ENCODE results near the gene NXNL2. TPM values are rescaled to one million over a fixed set of nuclear protein-coding genes. Genes with fewer than 3 reads are reported as not detected.

NXNL2 gene
- total RNA-seq, 2 donors from 2014 or later = not detected

DNA sequence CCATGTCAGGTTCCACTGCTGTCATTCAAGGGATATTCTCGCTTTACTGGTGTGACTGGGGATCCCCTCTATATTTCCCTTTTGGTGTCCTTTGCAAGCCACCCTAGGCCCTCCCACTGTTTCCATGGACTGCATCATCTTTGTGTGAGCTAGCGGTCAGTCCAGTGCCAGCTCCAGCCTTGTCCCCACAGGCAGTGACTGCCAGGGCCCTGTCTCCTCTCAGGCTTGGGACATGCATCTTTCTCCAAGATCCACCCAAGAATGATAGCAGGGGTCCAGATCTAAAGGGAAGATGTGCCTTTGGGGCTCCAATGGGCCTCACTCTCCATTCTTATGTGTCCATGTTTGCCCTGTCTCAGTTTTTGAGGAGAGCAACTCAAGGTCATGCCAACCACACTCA, 37.8 kb upstream of the NXNL2 start:
- TF ChIP-seq, protein P1, sequence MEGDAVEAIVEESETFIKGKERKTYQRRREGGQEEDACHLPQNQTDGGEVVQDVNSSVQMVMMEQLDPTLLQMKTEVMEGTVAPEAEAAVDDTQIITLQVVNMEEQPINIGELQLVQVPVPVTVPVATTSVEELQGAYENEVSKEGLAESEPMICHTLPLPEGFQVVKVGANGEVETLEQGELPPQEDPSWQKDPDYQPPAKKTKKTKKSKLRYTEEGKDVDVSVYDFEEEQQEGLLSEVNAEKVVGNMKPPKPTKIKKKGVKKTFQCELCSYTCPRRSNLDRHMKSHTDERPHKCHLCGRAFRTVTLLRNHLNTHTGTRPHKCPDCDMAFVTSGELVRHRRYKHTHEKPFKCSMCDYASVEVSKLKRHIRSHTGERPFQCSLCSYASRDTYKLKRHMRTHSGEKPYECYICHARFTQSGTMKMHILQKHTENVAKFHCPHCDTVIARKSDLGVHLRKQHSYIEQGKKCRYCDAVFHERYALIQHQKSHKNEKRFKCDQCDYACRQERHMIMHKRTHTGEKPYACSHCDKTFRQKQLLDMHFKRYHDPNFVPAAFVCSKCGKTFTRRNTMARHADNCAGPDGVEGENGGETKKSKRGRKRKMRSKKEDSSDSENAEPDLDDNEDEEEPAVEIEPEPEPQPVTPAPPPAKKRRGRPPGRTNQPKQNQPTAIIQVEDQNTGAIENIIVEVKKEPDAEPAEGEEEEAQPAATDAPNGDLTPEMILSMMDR (conservative IDR thresholded peaks at IDR 0.05) = no peak
- Histone ChIP-seq H3K9ac (ENCODE audit: extremely low read depth, low read length, poor library complexity, severe bottlenecking) (no peak overlapping the region), H3K9me3 (ENCODE audit: control insufficient read depth, low read length) (no peaks in the 10 kb centered on the region), H3K27me3 (ENCODE audit: control insufficient read depth, insufficient read depth, low read length, poor library complexity, severe bottlenecking) (no peaks in the 10 kb centered on the region), H3K4me3 (ENCODE audit: low read length) (no peak overlapping the region), H3K4me1 (ENCODE audit: control insufficient read depth, insufficient read depth, low read length) (no peaks in the 10 kb centered on the region), H3K27ac (ENCODE audit: low read depth, low read length) (no peak overlapping the region), H3K36me3 (ENCODE audit: control insufficient read depth, insufficient read depth, low read length) (no peaks in the 10 kb centered on the region)
- Mint-ChIP-seq H3K36me3 (ENCODE audit: low read depth) (no peaks in the 10 kb centered on the region), H3K4me1 (peaks cover 4% of the 10 kb centered on the region), H3K27me3 (ENCODE audit: insufficient read depth) (no peaks in the 10 kb centered on the region), H3K27ac (no peak overlapping the region), H3K4me3 (no peak overlapping the region), H3K9me3 (no peaks in the 10 kb centered on the region)
- no peak for DNase-seq
- 93 to 100% methylated on average over 1 to 2 of the region's 2 CpGs for WGBS, 2 experiments (ENCODE audit: insufficient coverage in 1 of 2, insufficient read length in 1 of 2)

DNA sequence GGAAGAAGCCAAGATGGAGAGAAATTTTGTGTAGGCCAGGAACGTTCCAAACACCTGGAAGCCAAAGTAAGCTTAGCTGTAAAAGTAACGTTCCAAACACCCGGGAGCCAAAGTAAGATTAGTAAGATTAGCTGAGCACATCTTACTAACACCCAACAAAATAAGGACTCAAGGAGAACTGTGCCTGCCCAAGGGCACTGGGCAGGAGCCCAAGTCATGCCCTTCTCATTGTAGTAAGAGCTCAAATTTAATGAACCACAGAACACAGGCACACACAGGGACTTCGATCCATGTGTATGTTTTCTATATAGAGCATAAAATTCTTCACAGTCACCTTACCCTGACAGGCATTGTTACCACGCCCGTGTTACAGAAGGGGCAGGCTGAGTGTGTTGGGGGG, 36.1 kb upstream of the NXNL2 start:
- H3K36me3 ChIP-seq (ENCODE audit: control insufficient read depth, insufficient read depth, low read length) = no peaks in the 10 kb centered on the region
- H3K27ac ChIP-seq (ENCODE audit: low read depth, low read length) = no peak overlapping the region
- 67 to 96% methylated on average over 1 to 6 of the region's 6 CpGs for WGBS, 2 experiments (ENCODE audit: insufficient coverage in 1 of 2, insufficient read length in 1 of 2)
- Mint-ChIP-seq H3K27me3 (ENCODE audit: insufficient read depth) (no peaks in the 10 kb centered on the region), H3K27ac (no peak overlapping the region), H3K4me3 (no peak overlapping the region), H3K4me1 (peaks cover 7% of the 10 kb centered on the region), H3K9me3 (no peaks in the 10 kb centered on the region), H3K36me3 (ENCODE audit: low read depth) (no peaks in the 10 kb centered on the region)
- DNase-seq = no peak
- H3K9ac ChIP-seq (ENCODE audit: extremely low read depth, low read length, poor library complexity, severe bottlenecking) = no peak overlapping the region
- H3K27me3 ChIP-seq (ENCODE audit: control insufficient read depth, insufficient read depth, low read length, poor library complexity, severe bottlenecking) = no peaks in the 10 kb centered on the region
- no peaks in the 10 kb centered on the region for H3K4me1 ChIP-seq (ENCODE audit: control insufficient read depth, insufficient read depth, low read length)
- TF ChIP-seq, protein P1 (conservative IDR thresholded peaks at IDR 0.05) = no peak
- no peaks in the 10 kb centered on the region for H3K9me3 ChIP-seq (ENCODE audit: control insufficient read depth, low read length)
- no peak overlapping the region for H3K4me3 ChIP-seq (ENCODE audit: low read length)

DNA sequence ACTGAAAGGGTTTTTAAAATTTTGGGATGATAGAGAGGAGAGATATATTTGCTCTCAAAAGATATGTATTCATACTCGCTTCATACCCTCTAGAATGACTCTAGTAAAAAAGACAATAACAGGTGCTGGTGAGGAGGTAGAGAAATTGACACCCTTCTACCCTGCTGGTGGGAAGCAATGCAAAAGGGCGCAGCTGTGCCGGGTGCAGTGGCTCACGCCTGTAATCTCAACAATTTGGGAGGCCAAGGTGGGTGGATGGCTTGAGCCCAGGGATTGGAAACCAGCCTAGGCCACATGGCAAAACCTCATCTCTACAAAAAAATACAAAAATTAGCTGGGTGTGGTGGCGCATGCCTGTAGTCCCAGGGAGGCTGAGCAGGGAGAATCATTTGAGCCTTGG, 33.9 kb upstream of the NXNL2 start:
- Mint-ChIP-seq H3K4me3 (no peak overlapping the region), H3K9me3 (no peaks in the 10 kb centered on the region), H3K36me3 (ENCODE audit: low read depth) (no peaks in the 10 kb centered on the region), H3K27ac (no peak overlapping the region), H3K27me3 (ENCODE audit: insufficient read depth) (no peaks in the 10 kb centered on the region), H3K4me1 (peaks cover 3% of the 10 kb centered on the region)
- H3K27me3 ChIP-seq (ENCODE audit: control insufficient read depth, insufficient read depth, low read length, poor library complexity, severe bottlenecking) = no peaks in the 10 kb centered on the region
- no peak for DNase-seq
- H3K4me1 ChIP-seq (ENCODE audit: control insufficient read depth, insufficient read depth, low read length) = no peaks in the 10 kb centered on the region
- TF ChIP-seq, protein P1 (conservative IDR thresholded peaks at IDR 0.05) = no peak
- H3K9ac ChIP-seq (ENCODE audit: extremely low read depth, low read length, poor library complexity, severe bottlenecking) = no peak overlapping the region
- WGBS, 2 experiments (ENCODE audit: insufficient coverage in 1 of 2, insufficient read length in 1 of 2) = 92 to 98% methylated on average over 2 to 5 of the region's 5 CpGs
- H3K4me3 ChIP-seq (ENCODE audit: low read length) = no peak overlapping the region
- no peaks in the 10 kb centered on the region for H3K36me3 ChIP-seq (ENCODE audit: control insufficient read depth, insufficient read depth, low read length)
- H3K9me3 ChIP-seq (ENCODE audit: control insufficient read depth, low read length) = no peaks in the 10 kb centered on the region
- H3K27ac ChIP-seq (ENCODE audit: low read depth, low read length) = no peak overlapping the region
